ENCODE data around the gene KRTAP10-2.

Gene KRTAP10-2

GRCh38 chr21:44520326-44521300 is 30.7 kb downstream of the KRTAP10-2 start:
- no peak overlapping the region for H3K4me3 ChIP-seq (ENCODE audit: low read depth, low read length)
- DNase-seq (ENCODE audit: low read depth) = peak; percentile 6
- TF ChIP-seq CTCF (conservative IDR thresholded peaks at IDR 0.05; ENCODE audit: low read depth, low read length) = no peak

- TF ChIP-seq CTCF (conservative IDR thresholded peaks at IDR 0.05; ENCODE audit: low read depth, low read length) = no peak
- no peak for DNase-seq (ENCODE audit: low read depth)
- H3K4me3 ChIP-seq (ENCODE audit: low read depth, low read length) = no peak overlapping the region
These were observed 31.7 kb downstream of the KRTAP10-2 start for GRCh38 chr21:44519346-44520325.

GRCh38 chr21:44518686-44519085 is 32.6 kb downstream of the KRTAP10-2 start:
- no peak for DNase-seq (ENCODE audit: low read depth)
- no peak for TF ChIP-seq CTCF (conservative IDR thresholded peaks at IDR 0.05; ENCODE audit: low read depth, low read length)
- no peak overlapping the region for H3K4me3 ChIP-seq (ENCODE audit: low read depth, low read length)

GRCh38 chr21:44517175-44517899 is 34.0 kb downstream of the KRTAP10-2 start:
- TF ChIP-seq CTCF (conservative IDR thresholded peaks at IDR 0.05; ENCODE audit: low read depth, low read length) = no peak
- no peak overlapping the region for H3K4me3 ChIP-seq (ENCODE audit: low read depth, low read length)
- peak; percentile 47 for DNase-seq (ENCODE audit: low read depth)

GRCh38 chr21:44516828-44517174 is 34.5 kb downstream of the KRTAP10-2 start:
- DNase-seq (ENCODE audit: low read depth) = no peak
- H3K4me3 ChIP-seq (ENCODE audit: low read depth, low read length) = no peak overlapping the region
- no peak for TF ChIP-seq CTCF (conservative IDR thresholded peaks at IDR 0.05; ENCODE audit: low read depth, low read length)

GRCh38 chr21:44516342-44516741 is 35.0 kb downstream of the KRTAP10-2 start:
- DNase-seq (ENCODE audit: low read depth) = no peak
- no peak for TF ChIP-seq CTCF (conservative IDR thresholded peaks at IDR 0.05; ENCODE audit: low read depth, low read length)
- H3K4me3 ChIP-seq (ENCODE audit: low read depth, low read length) = no peak overlapping the region

Measured in choroid plexus epithelial cell (primary cell).